ENCODE measurements around the gene AOPEP.

DNA sequence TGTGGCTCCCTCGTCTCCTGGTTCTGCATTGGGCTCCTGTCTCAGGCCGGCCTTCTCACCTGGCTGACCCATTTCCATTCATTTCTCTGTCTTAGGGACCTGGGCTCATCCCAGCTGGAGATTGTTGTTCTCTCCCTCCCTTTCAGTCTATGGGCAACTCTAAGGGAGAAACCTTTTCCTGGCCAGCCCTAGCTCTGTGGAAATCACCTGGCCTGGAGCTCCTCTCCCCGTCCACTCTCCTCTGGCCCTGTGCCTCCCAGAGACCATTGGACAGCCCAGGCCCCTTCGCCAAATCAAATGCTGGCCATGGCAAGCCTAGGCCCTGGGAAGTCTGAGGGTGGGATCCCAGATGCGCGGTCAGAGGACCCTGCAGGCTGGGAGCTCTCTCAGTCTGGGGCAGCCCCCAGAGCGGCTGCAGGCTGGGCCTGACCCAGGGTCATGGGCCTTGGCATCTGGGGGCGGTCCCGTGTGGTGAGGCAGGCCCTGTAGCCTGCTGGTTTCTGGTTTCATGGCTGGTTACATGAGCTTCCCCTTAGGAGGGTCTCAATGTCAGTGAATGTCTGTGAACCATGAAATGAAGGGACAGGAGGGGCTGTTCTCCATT is 253.5 kb downstream of the AOPEP start:
- TF ChIP-seq, protein P1, sequence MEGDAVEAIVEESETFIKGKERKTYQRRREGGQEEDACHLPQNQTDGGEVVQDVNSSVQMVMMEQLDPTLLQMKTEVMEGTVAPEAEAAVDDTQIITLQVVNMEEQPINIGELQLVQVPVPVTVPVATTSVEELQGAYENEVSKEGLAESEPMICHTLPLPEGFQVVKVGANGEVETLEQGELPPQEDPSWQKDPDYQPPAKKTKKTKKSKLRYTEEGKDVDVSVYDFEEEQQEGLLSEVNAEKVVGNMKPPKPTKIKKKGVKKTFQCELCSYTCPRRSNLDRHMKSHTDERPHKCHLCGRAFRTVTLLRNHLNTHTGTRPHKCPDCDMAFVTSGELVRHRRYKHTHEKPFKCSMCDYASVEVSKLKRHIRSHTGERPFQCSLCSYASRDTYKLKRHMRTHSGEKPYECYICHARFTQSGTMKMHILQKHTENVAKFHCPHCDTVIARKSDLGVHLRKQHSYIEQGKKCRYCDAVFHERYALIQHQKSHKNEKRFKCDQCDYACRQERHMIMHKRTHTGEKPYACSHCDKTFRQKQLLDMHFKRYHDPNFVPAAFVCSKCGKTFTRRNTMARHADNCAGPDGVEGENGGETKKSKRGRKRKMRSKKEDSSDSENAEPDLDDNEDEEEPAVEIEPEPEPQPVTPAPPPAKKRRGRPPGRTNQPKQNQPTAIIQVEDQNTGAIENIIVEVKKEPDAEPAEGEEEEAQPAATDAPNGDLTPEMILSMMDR (conservative IDR thresholded peaks at IDR 0.05 in 1 of 2, IDR thresholded peaks at IDR 0.05 in 1 of 2; ENCODE audit: low read depth in 1 of 2, low read length in 2 of 2): no peak
- TF ChIP-seq EZH2 (IDR thresholded peaks at IDR 0.05; ENCODE audit: low read length, missing control alignments): no peak
